ENCODE measurements around the gene LYPD1.

The LYPD1 gene

DNA sequence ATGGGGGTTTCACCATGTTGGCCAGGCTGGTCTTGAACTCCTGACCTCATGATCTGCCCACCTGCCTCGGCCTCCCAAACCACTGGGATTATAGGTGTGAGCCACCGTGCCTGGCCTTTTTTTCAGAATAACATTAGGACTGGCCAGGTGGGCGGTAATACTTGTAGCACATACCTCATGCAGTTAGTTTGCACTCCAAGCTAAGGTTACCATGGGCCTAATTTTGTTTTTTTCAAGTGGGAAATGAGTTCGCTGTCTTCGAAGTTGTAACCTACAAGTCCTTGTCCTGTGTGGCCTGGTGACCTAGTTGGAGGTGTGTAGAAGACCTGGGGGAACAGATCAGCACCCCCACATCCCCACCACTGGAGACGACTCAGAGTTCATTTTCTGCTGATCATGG lies 74.8 kb downstream of the LYPD1 start:
- no peak for DNase-seq (ENCODE audit: low read depth in 3 of 3)
